ENCODE data around the gene TAF8.

The TAF8 gene

DNA sequence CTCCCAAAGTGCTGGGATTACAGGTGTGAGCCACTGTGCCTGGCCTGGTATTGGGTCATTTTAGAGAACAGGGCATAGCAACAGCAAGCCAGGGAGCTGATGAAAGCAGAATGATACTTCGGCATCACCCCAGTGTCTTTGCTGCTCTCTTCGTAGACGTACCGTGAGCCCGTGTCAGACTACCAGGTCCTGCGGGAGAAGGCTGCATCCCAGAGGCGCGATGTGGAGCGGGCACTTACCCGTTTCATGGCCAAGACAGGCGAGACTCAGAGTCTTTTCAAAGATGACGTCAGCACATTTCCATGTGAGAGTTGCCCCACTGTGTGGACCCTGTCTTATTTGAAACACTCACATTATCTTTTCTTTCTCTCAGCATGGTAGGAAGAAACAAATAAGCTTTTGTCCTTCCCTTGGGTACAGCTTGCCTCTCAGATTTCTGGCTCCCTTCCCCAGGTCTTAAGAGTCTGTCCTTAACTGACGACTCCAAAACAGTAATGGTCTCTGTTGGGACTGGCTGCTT, 15.9 kb downstream of the TAF8 start:
- TF ChIP-seq, protein P1, sequence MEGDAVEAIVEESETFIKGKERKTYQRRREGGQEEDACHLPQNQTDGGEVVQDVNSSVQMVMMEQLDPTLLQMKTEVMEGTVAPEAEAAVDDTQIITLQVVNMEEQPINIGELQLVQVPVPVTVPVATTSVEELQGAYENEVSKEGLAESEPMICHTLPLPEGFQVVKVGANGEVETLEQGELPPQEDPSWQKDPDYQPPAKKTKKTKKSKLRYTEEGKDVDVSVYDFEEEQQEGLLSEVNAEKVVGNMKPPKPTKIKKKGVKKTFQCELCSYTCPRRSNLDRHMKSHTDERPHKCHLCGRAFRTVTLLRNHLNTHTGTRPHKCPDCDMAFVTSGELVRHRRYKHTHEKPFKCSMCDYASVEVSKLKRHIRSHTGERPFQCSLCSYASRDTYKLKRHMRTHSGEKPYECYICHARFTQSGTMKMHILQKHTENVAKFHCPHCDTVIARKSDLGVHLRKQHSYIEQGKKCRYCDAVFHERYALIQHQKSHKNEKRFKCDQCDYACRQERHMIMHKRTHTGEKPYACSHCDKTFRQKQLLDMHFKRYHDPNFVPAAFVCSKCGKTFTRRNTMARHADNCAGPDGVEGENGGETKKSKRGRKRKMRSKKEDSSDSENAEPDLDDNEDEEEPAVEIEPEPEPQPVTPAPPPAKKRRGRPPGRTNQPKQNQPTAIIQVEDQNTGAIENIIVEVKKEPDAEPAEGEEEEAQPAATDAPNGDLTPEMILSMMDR (conservative IDR thresholded peaks at IDR 0.05; ENCODE audit: control insufficient read depth, insufficient read depth, low read depth, low read length) = no peak

DNA sequence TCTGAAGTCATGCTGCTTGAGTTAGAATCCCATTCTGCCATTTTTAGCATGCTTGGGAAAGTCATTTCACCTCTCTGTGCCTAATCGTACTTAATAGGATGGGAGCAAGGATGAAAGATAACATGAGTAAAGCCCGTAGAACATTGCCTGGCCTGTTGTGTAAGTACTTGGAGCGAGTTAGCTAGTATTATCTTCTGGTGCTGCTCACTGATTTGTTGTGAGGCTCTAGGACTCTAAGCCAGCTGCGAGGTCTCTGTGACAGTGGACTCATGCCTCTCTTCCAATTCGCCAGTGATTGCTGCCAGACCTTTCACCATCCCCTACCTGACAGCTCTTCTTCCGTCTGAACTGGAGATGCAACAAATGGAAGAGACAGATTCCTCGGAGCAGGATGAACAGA, 17.8 kb downstream of the TAF8 start:
- no peak for DNase-seq (ENCODE audit: low read depth)
- TF ChIP-seq, protein P1 (conservative IDR thresholded peaks at IDR 0.05; ENCODE audit: control insufficient read depth, insufficient read depth, low read depth, low read length) = no peak

More for the DNA sequence above, 15.9 kb downstream of the TAF8 start:
- no peak overlapping the region for H3K4me3 ChIP-seq (ENCODE audit: control insufficient read depth, low read depth, low read length)
- DNase-seq (ENCODE audit: low read depth) = no peak

DNA sequence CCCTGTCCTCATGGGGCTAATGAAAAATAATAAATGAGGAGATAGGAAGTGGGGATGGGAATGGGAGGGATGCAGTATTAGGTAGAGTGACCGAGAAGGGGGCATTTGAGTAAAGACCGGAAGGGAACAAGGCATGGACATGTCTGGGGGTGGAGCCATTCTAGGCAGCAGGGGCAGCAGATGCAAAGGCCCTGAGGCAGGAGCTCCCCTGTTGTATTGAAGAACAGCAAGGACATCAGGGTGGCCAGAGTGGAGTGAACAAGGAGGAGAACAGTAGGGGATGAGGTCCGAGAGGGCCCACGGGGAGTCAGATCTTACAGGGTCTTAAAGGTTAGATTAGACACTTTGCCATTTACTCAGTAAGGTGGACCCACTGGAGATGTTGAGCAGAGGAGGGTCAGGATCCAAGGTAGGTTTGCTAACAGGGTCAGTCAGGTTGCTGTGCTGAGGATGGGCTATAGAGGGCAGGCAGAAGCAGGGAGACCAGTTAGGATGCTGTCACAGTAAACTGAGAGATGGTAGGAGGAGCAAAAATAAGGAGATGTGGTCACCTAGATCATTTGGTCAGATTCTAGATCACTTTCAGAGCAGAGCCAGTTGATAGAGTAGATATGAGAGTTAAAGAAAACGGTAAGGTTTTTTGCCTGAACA, 18.7 kb downstream of the TAF8 start:
- H3K4me3 ChIP-seq (ENCODE audit: control insufficient read depth, low read depth, low read length) = no peak overlapping the region
- TF ChIP-seq, protein P1 (conservative IDR thresholded peaks at IDR 0.05; ENCODE audit: control insufficient read depth, insufficient read depth, low read depth, low read length) = no peak
- DNase-seq (ENCODE audit: low read depth) = no peak

More for the DNA sequence above, 17.8 kb downstream of the TAF8 start:
- H3K4me3 ChIP-seq (ENCODE audit: control insufficient read depth, low read depth, low read length) = no peak overlapping the region

DNA sequence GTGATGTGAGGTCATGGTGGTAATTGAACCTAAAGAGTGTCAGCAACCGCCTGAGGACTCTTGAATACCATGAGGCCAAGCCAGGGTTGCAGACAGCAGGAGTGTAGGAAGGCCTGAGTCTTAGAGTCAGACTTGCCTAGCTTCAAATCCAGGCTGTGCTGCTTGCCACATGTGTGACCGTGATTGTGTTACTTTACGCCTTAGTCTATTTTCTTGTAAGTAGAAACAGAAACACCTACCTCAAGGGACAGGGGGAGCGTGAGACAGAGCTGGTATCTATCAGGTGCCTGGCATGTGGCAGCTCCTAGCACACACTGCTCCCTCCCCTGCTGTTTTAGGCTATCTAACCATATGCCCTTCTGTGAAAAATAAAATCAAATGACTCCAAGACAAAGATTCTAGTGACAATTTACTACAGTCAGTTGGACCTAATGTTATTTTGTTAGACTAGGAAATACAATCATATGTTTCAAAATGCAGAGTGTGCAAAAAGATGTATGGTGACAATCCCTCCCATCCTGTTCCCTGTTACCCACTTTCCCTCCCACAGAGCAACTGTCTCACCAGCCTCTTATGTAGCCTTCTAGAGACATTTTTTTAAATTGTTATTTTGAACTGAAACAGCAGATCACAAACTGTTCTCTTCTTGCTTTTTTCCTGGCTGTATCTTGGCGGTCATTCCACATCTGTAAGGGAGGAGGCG, 21.7 kb downstream of the TAF8 start:
- H3K4me3 ChIP-seq (ENCODE audit: control insufficient read depth, low read depth, low read length) = no peak overlapping the region
- no peak for DNase-seq (ENCODE audit: low read depth)
- TF ChIP-seq, protein P1 (conservative IDR thresholded peaks at IDR 0.05; ENCODE audit: control insufficient read depth, insufficient read depth, low read depth, low read length) = no peak

DNA sequence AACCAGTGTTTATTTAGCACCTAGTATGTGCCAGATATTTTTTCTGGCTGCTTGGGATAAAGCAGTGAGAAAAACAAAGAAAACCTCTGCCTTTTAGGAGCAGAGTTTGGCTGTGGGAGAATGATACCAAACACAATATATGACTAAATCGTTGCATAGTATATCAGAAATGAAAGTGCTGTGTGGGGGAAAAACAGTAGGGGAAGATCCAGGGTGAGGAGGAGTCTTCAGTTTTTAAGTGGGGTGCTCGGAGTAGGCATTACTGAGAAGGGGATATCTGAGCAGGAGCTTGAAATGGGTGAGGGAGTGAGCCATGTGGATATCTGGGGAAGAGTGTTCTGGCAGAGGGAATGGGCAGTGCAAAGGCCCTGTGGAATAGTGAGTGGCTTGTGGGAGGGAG, 23.0 kb downstream of the TAF8 start:
- TF ChIP-seq, protein P1 (conservative IDR thresholded peaks at IDR 0.05; ENCODE audit: control insufficient read depth, insufficient read depth, low read depth, low read length) = no peak
- DNase-seq (ENCODE audit: low read depth) = no peak
- H3K4me3 ChIP-seq (ENCODE audit: control insufficient read depth, low read depth, low read length) = no peak overlapping the region

DNA sequence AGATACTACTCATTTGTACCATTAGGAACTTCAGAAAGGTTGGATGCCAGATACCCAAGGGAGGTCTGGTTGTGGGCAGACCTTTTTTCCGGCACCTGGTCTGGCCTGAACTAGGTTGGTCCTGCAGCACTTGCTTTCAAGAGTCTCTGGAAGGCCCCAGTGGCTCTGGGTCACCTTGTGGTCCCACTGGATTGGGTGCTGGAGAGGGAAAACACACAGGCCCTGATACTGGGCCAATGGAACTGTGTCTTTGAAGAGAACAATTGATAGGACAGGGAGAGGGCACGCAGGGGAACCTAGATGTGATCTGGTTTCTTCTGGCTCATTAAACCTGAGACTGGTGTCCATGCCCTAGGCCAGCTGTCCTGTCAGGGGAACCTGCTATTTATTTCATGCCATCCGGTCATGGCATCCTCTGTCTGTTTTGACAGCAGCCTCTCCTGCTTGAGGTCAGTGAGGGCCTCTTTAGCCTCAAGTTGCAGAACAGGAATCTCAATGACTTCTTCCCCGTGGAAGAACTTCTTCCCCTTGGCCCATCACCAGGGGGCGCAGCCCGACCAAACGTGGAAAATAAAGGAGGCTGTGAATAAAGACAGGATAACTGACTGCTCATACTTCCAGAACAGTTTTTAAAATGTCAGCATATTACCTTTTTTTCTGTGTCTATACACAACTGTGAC, 25.0 kb downstream of the TAF8 start:
- TF ChIP-seq, protein P1 (conservative IDR thresholded peaks at IDR 0.05; ENCODE audit: control insufficient read depth, insufficient read depth, low read depth, low read length) = peak; percentile 99
- peak; percentile 73 for DNase-seq (ENCODE audit: low read depth)
- no peak overlapping the region for H3K4me3 ChIP-seq (ENCODE audit: control insufficient read depth, low read depth, low read length)
